ENCODE results near the gene SUGCT. TPM values are rescaled to one million over a fixed set of nuclear protein-coding genes. Genes with fewer than 3 reads are reported as not detected.

SUGCT gene
- total and polyA plus RNA-seq, 2 of the 8 experiments (the other 6 are each of a cell fraction or from before 2014, with no cell fraction given) = 2.8 to 5.4 TPM

- no peak overlapping the region for H4K8ac ChIP-seq (ENCODE audit: extremely low read depth, insufficient read depth, low read length)
- no peak overlapping the region for H2AFZ ChIP-seq (ENCODE audit: low read length)
- no peak overlapping the region for H4K91ac ChIP-seq (replicated peaks; ENCODE audit: insufficient read length, low read length)
- TF ChIP-seq TCF12 (IDR thresholded peaks at IDR 0.05; ENCODE audit: low read depth, low read length) (no peak), SP4 (IDR thresholded peaks at IDR 0.05; ENCODE audit: low read length) (no peak)
- H3K4me2 ChIP-seq (ENCODE audit: insufficient read depth in 1 of 2, low read depth in 2 of 2, low read length in 2 of 2) = no peak overlapping the region; a peak in 1 of 4 replicates
- peaks cover 0 to 3% (median 0%) of the 10 kb centered on the region in 4 experiments; a peak in 1 of 8 replicates for H3K36me3 ChIP-seq (ENCODE audit: control insufficient read depth in 2 of 4, insufficient read depth in 4 of 4, low read length in 3 of 4)
- H3K56ac ChIP-seq (replicated peaks; ENCODE audit: insufficient read length, low read depth, low read length) = no peak overlapping the region
- no peaks in the 10 kb centered on the region for H3K23me2 ChIP-seq (ENCODE audit: low read depth, low read length)
- ChIA-PET POLR2A (ENCODE audit: partially characterized antibody) (interaction anchor here (2.4 kb wide), 1 partner anchor 14 kb away, joined by 5 read pairs; the partner anchor contains the start of genes MPLKIP and SUGCT), CTCF (ENCODE audit: partially characterized antibody) (interaction anchor here (2.1 kb wide), 1 partner anchor 13 kb away, joined by 9 read pairs; the partner anchor contains the start of gene SUGCT)
- no peaks in the 10 kb centered on the region for H3K79me1 ChIP-seq (ENCODE audit: low read depth, low read length)
- H3K23ac ChIP-seq (ENCODE audit: insufficient read length) = no peak overlapping the region
- H3K79me2 ChIP-seq (ENCODE audit: control insufficient read depth in 1 of 2, insufficient read depth in 2 of 2, low read length in 2 of 2) = no peaks in the 10 kb centered on the region
- no peak overlapping the region for H2BK15ac ChIP-seq (ENCODE audit: low read length)
- no peaks in the 10 kb centered on the region for H3K27me3 ChIP-seq (replicated peaks in 1 of 4; ENCODE audit: control insufficient read depth in 3 of 4, extremely low read depth in 1 of 4, insufficient read depth in 3 of 4, low read length in 3 of 4)
- no peak for FAIRE-seq
- H3K27ac ChIP-seq (ENCODE audit: low read depth, low read length) = no peak overlapping the region
- no peak overlapping the region for H3K14ac ChIP-seq (ENCODE audit: insufficient read length)
- 44% methylated on average over 2 of the region's 2 CpGs; no CpG with 5 or more reads in 1 of the 2 experiments for WGBS, 2 experiments (ENCODE audit: extremely low coverage in 1 of 2, insufficient coverage in 1 of 2, insufficient read length in 1 of 2, insufficient replicate concordance in 2 of 2, low coverage in 1 of 2, low lambda C conversion rate in 2 of 2, missing lambda C conversion rate in 1 of 2)
- H4K20me1 ChIP-seq (replicated peaks in 1 of 2; ENCODE audit: control insufficient read depth in 1 of 2, insufficient read depth in 2 of 2, low read length in 2 of 2) = no peaks in the 10 kb centered on the region
- H4K5ac ChIP-seq (ENCODE audit: insufficient read length, low read depth, low read length) = peak overlapping the region; percentile 57
- no peak overlapping the region for H2BK12ac ChIP-seq (ENCODE audit: low read depth, low read length)
- H2BK20ac ChIP-seq (ENCODE audit: low read length) = no peak overlapping the region
- H2BK120ac ChIP-seq (replicated peaks; ENCODE audit: low read depth, low read length) = no peak overlapping the region
- no peak overlapping the region for H2AK5ac ChIP-seq (ENCODE audit: low read depth, low read length)
- no peaks in the 10 kb centered on the region for H3K4me1 ChIP-seq (replicated peaks in 1 of 4; ENCODE audit: control insufficient read depth in 3 of 4, insufficient read depth in 4 of 4, low read length in 3 of 4)
- H3K9ac ChIP-seq (replicated peaks in 1 of 4; ENCODE audit: extremely low read depth in 1 of 4, low read depth in 3 of 4, low read length in 3 of 4) = no peak overlapping the region
- H3K4ac ChIP-seq (replicated peaks; ENCODE audit: insufficient read length, low read depth, low read length) = no peak overlapping the region
- no peak overlapping the region for H3K18ac ChIP-seq (ENCODE audit: extremely low read depth, low read length)
- H3K9me3 ChIP-seq (ENCODE audit: insufficient read depth in 2 of 2, low read depth in 1 of 2, low read length in 1 of 2) = peaks cover 6 to 13% of the 10 kb centered on the region in 2 experiments; a peak in 3 of 4 replicates
- peak in 1 of 2 experiments; percentile 13 for DNase-seq (ENCODE audit: low read depth in 1 of 2, low spot score in 2 of 2)
- H2BK5ac ChIP-seq (ENCODE audit: low read depth, low read length) = no peak overlapping the region
- peak overlapping the region in 1 of 4 experiments; percentile 4; a peak in 1 of 8 replicates for H3K4me3 ChIP-seq (ENCODE audit: extremely low read depth in 1 of 4, insufficient read depth in 2 of 4, low read depth in 3 of 4, low read length in 4 of 4)
Measured at GRCh38 chr7:40148671-40149070, 13.9 kb downstream of the SUGCT start.
